ENCODE data around the gene TNFSF13.

Gene TNFSF13

DNA sequence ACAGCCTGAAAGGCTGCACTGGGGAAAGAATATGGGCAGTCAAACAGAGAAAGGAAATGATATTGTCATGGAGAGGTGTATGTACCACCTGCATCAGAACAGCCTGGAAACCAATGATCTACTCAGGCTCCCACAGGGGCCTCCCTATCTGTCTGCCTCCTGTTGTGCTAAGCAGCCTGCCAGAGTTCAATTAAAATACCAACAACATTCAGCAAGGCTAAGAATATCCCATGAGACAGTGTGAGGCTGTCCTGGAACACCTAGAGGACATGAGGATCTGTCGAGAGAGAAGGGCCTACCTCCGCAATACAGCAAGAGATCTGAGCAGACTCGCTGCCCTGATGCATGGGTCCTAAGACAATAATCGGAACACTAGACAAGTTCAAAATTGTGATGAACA, 47.7 kb downstream of the TNFSF13 start:
- Histone ChIP-seq H3K4me3 (ENCODE audit: low read length) (no peak overlapping the region), H3K4me1 (ENCODE audit: insufficient read depth, low read length) (no peaks in the 10 kb centered on the region), H3K27me3 (ENCODE audit: insufficient read depth, low read length) (no peaks in the 10 kb centered on the region), H3K36me3 (ENCODE audit: insufficient read depth, low read length) (peaks cover 65% of the 10 kb centered on the region), H2AFZ (ENCODE audit: low read depth, low read length) (no peak overlapping the region), H3K9me3 (ENCODE audit: low read length) (no peaks in the 10 kb centered on the region)

DNA sequence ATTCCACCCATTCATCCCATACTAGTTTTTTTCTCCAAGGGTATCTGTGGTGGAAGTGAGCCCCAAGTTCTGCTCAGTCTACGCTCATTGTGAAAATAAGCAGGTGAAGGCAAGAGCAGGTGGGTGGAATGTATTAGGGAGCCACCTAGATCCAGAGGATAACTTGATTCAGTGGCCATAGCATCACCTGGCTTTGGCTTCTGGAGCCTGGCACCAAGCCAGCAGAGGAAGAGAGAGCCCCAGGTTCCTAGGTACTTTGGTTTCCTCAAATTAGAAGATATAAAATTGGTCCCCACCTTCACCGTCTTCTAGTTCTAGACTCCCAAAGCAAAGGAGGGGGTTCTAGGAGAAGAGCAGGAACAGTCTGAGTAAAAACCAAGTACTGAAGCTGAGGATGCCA, 52.1 kb downstream of the TNFSF13 start:
- no peaks in the 10 kb centered on the region for H3K27me3 ChIP-seq (ENCODE audit: insufficient read depth, low read length)
- no peaks in the 10 kb centered on the region for H3K9me3 ChIP-seq (ENCODE audit: low read length)
- H3K36me3 ChIP-seq (ENCODE audit: insufficient read depth, low read length): peaks cover 41% of the 10 kb centered on the region
- no peak overlapping the region for H3K4me3 ChIP-seq (ENCODE audit: low read length)
- no peak overlapping the region for H2AFZ ChIP-seq (ENCODE audit: low read depth, low read length)
- peaks cover 21% of the 10 kb centered on the region for H3K4me1 ChIP-seq (ENCODE audit: insufficient read depth, low read length)

Measured in neuron (in vitro differentiated cells).